Limb (tissue), 2 donors: ENCODE data around the gene CERK.
"Not testable (repeated sequence)": the region's sequence is repeated elsewhere in the genome, so short reads cannot be mapped to it uniquely, and the experiment has no call there.

Experiments used
- DNase-seq, 2 donors: peaks; one replicate each; pipeline ENCODE4 v3.0.0-alpha.2; 2016; ENCODE audit errors: extremely low spot score in 2 of 2

The CERK gene

DNA sequence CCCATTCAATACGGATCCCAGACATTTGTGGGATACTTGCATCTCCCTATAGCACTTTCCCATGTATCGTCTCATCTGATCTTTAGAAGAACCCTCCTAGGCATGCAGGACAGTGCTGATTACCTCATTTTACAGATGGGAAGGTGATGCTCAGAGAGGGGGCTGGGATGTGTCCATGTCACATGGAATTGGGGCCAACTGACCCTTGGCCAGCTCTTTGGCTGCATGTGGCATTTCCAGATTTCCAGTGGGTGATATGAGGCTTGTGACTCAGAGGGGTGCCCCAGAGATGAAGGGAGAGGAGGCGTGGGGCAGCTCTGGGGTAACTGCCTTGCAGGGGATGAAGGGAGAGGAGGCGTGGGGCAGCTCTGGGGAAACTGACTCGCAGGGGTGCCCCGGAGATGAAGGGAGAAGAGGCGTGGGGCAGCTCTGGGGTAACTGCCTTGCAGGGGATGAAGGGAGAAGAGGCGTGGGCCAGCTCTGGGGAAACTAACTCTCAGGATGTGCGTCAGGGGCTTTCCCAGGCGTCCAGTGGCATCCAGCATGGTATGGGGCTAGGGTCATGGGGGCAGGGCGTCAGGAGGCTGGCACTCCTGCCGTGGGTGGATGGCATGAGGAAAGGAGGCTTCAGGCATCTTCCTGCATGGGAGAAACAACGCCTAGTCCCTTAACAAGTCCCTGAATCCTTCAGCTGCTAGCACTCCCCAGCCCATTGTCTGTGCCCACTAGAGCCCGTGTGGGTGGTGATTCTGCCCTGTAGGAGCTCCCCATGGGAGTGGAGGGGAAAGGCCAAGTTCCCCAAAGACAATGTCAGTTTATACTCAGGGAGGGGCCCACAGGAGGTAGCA is 11.9 kb upstream of the CERK start:
- no peak for DNase-seq

DNA sequence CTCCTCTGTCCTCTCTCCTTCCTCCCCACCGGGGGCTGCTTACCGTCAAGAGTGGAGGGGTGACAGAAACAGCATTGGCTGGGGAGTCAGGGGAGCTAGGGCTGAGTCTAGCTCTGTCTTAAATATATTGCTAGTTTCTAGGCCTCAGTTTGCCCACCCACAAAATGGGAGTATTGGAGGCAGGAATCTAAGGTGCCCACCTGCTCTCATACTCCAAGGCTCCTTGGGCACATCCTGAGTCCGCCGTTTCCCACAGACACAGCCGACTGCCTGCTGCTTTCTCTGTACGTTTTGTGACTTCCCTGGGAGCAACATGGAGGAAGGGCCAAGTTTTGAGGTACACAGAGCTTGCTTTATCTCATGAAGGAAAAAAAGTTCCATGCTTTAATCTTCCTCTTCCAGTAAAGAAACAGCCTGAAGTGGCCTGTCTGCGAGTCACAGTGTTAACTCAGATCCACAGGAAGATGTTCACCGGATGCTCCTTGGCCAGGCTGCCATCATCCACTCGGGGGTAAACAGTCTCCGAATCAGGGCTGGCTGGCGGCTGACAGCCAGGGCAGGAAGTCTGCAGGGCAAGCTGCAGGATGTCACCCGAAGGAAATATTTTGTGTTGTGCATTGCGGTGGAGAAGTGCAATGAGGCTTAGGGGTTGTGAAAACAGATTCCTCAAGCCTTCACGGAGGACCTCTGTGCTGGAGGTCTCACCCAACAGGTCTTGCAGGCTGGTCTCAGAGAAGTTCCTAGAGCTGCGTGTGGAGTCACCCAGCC is 11.0 kb upstream of the CERK start:
- peak in 1 of 2 donors; percentile 23 for DNase-seq

DNA sequence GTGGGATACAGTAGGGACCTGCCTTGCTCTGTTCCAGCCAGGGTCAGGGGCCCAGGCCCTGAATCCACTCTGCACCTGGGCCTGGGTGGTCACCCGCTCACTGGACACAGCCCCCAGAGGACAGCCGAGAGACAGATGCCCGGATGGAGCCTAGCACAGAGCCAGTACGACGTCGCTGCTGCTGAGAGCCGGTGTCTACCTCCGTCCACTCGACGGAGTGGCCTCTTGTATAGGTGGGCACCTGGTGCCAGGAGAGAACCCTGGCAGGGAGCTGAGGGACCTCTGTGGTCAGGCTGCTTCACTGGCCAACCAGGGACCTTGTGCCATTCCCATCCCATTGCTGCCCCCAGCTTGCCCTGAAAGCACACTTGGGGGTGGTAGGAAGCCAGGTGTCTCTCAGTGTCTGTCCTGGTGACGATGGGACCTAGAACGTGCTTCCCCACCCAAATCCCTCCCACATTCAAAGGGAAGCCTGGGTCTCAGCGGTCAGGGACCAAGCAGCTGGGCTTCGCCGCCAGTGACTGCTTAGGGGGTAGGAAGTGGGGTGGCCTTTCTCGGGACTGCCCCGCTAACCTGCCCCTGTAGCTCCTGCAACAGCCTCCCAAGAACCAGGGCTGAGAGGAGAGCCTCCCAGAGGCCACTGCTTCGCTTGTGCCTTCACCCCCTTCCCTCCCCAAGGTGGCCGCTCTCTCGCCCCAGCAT is 10.3 kb upstream of the CERK start:
- no peak for DNase-seq

DNA sequence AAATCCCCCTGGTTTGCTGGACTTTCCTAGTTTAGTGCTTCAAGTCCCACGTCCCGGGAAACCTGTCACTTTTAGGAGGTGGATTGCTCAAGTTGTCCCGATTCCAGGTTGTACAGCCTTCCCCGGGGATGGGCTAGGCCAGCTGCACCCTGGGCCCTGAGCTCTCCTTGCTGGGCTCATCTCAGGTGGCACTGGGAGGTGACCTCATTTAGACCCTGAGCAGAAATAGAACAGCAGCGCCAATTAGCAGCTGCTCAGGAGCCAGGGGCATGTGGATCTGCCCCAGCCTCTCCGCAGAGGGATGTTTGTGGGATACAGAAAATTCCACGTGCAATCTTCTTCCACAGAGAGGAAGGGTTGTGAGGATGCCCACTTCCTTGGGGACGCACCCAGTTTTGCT is 9.6 kb upstream of the CERK start:
- DNase-seq: no peak

DNA sequence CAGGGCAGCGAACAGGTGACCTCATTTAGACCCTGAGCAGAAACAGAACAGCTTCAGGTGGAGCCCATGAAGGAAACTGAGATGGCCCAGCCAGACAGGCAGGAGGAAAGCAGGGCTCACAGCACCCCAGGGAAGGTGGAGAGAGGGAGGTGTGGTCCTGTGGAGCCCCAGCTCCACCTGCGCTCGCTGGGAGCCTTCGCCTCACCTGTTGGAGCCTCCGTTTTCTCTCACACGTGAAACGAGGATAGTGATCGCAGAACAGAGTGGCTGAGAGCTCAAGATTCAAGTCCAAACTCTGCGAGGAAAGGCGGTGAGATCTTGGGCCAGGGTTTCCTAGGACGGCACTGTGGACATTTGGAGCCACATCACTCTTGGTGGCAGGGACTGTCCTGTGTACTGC is 8.6 kb upstream of the CERK start:
- DNase-seq: no peak

DNA sequence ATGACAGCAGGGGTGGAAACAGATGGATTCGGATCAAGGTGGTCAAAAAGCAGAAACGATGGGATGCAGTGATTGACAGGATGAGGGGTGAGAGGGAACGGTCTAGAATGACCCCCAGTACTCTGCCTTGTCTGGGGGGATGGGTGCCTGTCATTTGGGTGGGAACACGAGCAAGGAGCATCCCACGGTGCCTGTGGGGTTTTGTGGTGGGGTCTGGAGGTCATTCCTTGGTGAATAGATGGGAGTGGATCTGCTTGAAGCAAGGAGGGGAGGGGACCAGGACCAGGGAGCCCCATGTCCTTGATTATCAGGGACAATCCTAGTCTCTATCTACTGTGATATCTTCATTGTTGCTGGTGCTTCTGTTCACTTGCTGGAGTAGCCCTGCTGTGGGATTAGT is 8.1 kb upstream of the CERK start:
- no peak for DNase-seq

DNA sequence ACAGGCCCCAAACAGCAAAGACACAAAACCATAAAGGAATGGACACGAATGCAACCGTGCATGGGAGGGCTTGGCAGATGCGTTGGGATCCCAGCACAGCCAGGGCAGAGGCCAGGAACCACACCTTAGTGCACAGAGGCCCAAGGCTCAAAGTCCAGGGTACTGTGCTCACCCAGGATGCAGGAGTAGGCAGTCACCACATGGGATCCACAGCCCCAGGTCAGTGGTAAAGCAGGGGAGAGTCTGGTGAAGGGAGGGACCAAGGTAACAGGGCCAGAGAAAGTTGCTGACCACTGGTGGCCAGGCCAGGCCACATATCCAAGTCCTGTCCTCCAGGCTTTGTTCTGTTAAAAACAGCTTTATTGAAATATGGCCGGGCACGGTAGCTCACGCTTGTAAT is 6.5 kb upstream of the CERK start:
- DNase-seq: no peak

DNA sequence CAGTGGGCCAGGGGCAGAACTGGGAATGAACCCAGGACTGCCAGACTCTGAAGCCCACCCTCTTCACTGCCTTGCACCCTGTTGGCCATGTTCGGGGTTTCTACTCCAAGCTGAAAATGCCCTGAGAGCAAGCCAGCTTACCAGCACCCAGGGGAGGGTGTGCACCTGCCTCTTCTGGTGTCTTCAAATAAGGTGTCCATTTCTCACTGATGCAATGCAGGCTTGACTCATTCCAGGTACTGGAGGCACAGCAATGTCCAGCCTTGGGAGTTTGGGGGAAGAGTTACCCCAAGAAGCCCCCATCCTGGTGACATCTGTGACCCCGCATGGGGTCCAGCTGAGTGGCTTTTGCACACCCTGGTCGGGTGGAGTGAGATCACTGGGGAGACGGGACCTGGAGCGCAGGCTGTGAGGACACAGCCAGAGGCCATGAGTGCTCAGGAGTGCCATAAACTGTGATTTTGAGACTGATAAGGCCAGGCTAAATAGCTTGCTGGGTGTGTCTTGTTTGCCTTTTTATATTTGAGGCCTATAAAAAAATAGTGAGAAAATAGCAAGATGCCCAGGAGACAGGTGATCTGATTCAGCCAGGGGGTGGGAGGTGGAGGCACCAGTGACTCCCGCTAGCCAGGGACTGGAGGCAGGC is 4.6 kb upstream of the CERK start:
- DNase-seq: peak in 1 of 2 donors; percentile 21

DNA sequence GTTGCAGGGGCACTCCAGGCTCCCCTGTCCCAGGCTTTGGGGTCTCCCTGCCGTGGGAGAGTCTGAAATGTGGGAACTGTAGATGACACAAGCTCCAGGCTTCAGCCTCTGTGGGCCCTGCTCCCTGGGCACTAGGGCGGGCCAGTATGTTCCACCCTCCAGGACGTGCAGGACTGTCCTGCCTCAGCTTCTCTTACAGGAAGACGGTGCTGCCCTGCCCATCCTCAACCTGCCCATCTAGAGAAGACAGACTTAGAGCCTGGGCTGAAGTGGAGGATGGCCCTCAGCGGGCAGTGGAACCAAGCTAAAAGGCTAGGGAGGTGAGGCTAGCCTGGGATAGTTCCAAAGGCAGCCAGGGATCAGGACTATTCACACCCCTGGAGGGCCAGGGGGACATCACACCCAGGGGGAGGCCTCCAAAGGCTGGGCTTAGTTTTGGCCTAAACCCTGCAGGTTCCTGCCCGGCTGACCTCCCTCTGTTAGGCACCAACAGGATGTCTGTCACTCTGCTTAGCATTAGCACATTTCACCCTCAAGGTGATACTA is 4.0 kb upstream of the CERK start:
- DNase-seq: peak in 1 of 2 donors; percentile 21

DNA sequence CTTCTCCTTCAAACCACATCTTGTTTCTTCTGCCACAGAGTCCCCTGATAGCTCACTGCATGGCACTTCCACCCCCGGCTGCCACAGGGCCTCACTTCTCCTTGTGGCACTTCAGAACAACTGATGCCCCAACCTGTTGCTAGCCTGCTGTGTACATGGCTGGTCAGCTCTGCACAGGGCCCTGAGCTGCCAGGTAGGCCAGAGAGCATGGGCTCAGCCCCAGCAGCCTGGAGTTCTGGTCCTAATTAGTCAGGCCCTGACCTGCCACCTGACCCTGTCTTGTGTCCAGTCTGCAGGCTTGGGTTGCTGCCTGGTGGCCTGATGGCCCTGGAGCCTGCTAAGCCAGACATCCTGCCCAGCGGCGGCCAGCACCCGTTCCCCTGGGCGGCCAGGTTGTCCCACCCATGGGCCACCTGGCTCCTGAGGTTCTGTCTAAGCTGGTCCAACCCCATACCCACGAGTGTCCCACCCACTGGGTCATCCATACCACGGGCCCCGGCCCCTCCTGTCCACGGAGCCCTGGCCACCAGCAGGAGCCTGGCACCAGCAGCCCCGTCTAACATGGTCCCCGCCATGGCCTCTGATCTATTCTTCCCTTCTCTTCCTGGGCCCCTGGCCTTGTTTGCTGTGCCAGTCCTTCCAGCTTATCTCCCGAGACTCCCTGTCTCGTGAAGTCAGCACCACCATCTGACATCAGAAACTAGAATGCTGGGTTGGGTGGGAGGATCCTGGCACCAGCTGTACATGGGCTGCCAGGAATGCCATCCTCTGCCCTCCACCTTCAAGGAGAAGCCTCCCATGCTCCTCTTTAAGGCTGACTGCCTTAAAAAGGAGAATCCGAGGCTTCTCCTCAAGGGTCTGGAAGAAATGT is 3.1 kb upstream of the CERK start:
- DNase-seq: peak in 1 of 2 donors; percentile 20

DNA sequence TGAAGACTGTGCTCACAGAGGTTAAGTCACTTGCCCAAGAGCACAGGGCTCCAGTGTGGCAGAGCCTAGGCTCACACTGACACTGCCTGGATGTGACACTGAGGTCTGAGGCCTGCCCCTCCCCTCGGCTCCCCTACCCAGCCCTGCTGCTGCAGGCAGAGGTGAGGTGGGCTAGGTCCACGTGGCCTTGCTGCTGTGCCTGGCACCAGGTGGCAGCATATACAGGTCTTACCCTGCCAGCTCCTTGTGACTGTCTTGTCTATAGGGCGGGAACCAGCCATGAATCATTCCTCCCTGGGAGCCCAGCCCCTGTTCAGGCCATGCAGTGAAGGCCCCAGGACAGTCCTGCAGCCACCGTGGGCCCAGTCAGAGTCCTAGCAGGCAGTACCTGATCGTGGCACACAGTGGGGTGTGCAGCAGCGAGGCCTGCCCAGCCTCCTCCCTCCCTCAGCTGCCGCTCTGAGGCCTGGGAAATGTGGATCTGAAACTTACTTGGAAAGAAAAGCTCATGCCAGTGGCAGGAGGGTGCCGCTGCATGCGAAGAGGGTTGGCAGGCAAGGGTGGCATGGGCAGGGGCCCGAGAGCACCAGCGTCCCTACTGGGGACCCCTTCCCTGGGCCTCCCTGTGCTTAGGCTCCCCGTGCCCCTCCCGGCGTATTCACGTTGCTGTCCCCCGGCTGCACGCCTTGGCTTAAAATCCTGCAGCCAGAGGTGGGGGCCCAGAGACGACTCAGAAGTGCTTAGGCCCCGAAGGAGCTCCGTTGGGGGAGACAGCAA is 1.2 kb upstream of the CERK start:
- peak in 1 of 2 donors; percentile 64 for DNase-seq

DNA sequence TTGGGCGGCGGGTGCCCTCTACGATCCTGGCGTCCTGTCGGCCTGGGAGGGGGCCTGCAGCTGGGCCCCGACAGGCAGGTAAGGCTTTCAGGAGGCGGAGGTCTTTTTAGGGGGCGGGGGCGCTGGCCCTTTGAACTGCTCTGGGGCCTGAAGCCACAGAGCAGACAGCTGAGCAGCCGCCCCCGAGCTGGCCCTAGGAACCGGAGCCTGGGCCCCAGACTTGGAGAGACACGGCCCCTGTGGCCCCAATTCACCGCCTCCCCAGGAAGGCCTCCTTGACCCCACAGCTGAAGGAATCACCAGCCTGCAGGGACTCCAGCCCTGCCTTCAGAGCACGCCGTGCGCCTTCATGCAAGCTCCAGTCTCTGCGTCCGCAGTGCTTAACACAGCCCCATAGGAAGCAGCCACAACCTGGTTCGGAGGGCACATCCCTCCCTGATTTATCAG is 618 bp upstream of the CERK start:
- DNase-seq: no peak

DNA sequence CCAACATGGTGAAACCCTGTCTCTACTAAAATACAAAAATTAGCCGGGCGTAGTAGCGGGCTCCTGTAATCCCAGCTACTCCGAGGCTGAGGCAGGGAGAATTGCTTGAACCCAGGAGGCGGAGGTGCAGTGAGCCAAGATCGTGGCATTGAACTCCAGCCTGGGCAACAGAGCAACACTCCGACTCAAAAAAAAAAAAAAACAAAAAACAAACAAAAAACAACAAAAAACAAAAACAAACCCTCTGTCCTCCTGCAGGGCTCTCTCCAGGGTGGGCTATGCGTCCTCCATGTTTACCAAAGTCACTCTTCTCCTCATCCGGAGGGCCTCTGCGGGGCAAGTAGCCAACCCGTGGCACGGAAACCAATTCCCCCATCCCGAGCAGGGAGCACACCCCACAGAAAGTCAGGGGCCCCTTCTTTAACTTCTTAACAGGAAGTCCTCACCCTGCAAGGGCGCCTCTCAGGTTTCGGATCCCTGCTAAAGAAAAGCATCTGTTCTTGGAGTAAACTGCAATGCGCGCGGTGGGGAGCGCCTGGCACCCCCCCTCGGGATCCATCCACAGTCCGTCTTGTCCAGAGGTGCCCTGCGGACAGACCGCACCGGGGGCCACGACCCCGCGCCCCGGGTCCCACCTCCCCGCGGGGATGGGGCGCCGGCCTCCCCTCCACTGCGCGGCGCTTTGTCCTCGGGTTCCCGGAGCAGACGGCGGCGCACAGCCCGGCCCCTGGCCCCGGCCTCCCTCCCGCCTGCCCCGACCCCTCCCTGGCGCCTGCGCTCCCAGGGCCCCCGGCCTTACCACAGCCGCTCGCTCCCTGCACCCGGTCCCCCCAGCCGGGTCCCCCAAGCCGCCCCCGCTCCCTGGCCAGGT is 712 bp downstream of the CERK start:
- DNase-seq: peak; percentile 38 to 83

DNA sequence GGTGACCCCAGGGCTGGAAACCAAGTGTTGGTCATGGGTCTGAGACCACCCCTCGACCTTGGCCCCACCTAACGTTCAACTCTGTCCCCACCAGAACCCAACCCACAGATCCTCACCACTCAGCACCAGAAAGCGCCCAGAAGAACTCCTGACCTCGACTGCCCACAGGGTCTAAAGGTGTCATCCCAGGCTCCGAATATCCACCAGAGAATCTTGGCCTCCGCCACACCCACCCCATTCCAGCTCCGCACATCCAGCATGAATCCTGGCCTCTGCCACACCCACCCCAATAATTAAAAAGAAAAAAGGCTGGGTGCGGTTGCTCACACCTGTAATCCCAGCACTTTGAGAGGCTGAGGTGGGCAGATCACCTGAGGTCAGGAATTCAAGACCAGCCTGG is 1.3 kb downstream of the CERK start:
- no peak for DNase-seq

DNA sequence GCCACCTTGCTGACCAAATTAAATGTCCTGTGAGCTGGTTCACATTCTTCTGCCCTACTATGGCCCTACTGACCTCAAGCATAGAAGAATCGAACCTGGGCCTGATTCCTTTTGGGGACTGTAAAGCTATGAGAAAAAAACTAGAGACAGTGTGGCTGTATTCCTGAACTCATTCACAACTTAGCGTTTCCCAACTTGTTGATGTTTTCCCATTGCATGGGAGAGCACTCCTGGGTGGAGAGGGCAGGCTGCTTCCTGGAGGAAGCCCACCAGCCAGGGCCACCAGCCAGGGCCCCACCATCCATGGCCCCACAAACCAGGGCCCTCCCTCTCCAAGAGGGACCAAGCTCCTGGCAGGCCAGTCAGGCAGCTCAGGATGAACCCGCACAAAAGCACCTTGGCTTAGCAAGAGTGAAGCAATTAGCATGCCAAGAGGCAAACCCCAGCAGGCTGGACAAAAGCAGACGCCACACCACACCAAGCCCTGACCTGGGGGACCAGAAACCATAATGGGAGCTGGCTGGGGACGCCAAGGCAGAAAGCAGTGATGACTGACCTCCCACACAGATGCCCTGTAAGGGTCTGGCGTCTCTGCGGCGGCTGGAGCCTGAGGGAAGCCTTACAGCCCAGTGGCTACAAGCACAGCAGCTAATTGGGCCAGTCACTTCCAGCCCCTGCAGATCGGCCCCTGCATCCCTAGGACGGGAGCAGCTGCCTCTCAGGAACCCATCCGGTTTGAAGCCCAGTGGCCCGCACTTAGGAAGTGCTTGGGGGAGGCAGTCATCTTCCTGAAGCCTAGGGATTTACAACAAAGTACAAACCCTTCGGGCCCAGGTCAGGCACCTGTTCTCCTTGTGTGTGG is 2.1 kb downstream of the CERK start:
- no peak for DNase-seq

DNA sequence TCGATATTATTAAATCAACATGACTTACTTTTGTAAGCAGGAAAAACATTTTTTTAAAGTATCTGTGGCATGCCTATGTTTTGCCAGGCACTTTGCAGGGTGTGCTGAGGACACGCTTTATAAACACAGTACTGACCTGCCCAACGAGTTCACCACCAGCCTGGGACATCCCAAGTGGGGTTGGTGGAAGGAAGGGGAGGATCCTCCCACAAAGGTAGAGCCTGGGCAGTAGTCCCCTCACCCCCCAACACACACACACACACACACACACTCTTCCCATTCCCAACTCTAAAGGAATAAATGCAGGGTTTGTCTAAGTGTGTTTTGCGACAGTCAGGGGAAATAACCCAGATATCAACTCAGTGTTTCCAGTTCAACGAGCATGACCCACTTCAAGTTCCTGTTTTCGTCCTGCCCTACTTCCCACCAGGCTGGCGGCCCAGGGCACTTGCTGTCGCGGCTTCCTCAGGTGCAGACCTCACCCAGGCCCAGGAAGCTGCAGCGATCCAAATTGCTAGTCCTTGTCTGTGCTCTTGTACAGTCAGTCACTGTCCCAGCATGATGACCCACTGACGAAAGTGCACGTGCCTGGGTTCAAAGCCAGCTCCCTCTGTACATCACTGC is 3.1 kb downstream of the CERK start:
- DNase-seq: no peak

DNA sequence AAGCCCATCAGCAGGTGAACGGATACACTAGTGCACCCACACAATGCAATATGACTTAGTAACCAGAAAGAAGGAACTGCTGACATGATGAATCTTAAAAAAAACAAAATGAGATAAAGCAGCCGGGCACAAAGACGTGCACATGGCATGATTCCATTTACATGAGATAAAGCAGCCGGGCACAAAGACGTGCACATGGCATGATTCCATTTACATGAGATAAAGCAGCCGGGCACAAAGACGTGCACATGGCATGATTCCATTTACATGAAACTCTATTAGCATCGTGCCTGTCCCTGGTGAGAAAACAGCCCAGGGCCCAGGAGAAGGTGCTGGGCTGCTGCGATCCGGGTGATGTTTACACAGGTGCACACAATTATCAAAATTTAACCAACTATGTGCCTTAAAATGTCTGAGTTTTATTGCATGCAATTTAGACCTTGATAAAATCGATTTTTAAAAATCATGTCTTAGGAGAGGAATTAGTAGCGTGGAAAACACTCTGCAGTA is 3.8 kb downstream of the CERK start:
- not testable (repeated sequence) for DNase-seq
